Mesenchymal stem cell (in vitro differentiated cells and primary cell): Measurements from ENCODE around the gene SOX6.

Experiments used
- DNase-seq: peaks from one replicate; pipeline ENCODE4 v3.0.0-alpha.2; 2013
- H2AFZ ChIP-seq: one replicate; pipeline ENCODE4 v1.6.1; 2013; ENCODE audit warnings: low read depth, mild to moderate bottlenecking, control low read depth, inconsistent platforms, low read length, moderate library complexity
- H2AK5ac ChIP-seq: 2 replicates; pipeline ENCODE4 v1.6.1; 2013; ENCODE audit warnings: low read length, moderate library complexity, mild to moderate bottlenecking, inconsistent platforms; ENCODE audit not compliant: severe bottlenecking
- H2BK120ac ChIP-seq: one replicate; pipeline ENCODE4 v1.6.1; 2013; ENCODE audit warnings: low read depth, mild to moderate bottlenecking, inconsistent platforms, low read length, moderate library complexity
- H2BK12ac ChIP-seq, 2 experiments: one replicate each; pipeline ENCODE4 v1.6.1; 2013; ENCODE audit warnings: inconsistent platforms in 2 of 2, low read length in 2 of 2, mild to moderate bottlenecking in 2 of 2, moderate library complexity in 2 of 2, control low read depth in 1 of 2
- H2BK15ac ChIP-seq: one replicate; pipeline ENCODE4 v1.6.1; 2013; ENCODE audit warnings: mild to moderate bottlenecking, low read depth, inconsistent platforms; ENCODE audit not compliant: poor library complexity, severe bottlenecking
- H2BK5ac ChIP-seq: 2 replicates; pipeline ENCODE4 v1.6.1; 2013; ENCODE audit warnings: low read depth, mild to moderate bottlenecking, low read length, control low read depth, inconsistent platforms; ENCODE audit not compliant: poor library complexity, severe bottlenecking
- H3K14ac ChIP-seq, 2 experiments: one replicate each; pipeline ENCODE4 v1.6.1; 2013; ENCODE audit warnings: inconsistent platforms in 2 of 2, low read length in 2 of 2, control low read depth in 1 of 2, mild to moderate bottlenecking in 1 of 2, moderate library complexity in 1 of 2
- H3K18ac ChIP-seq, 2 experiments: one replicate each; pipeline ENCODE4 v1.6.1; 2013; ENCODE audit warnings: inconsistent platforms in 2 of 2, low read length in 2 of 2, control low read depth in 1 of 2, low read depth in 1 of 2, mild to moderate bottlenecking in 1 of 2
- H3K23ac ChIP-seq, 2 experiments: one replicate each; pipeline ENCODE4 v1.6.1; 2013; ENCODE audit warnings: inconsistent platforms in 2 of 2, low read length in 2 of 2, mild to moderate bottlenecking in 2 of 2, moderate library complexity in 2 of 2, control low read depth in 1 of 2
- H3K27ac ChIP-seq: 2 replicates; pipeline ENCODE4 v1.5.1; 2013; ENCODE audit warnings: mild to moderate bottlenecking, moderate library complexity, low read length, control low read depth, inconsistent platforms; ENCODE audit not compliant: poor library complexity, severe bottlenecking
- H3K27me3 ChIP-seq, 2 experiments: 2 replicates each; pipeline versions ENCODE4 v1.6.1 to v1.7.0; 2013; ENCODE audit warnings: low read length in 2 of 2, mild to moderate bottlenecking in 2 of 2, moderate library complexity in 2 of 2, control low read depth in 1 of 2, inconsistent platforms in 1 of 2; ENCODE audit not compliant: control insufficient read depth in 1 of 2, insufficient read depth in 1 of 2
- H3K36me3 ChIP-seq, 2 experiments: 2 replicates each; pipeline versions ENCODE4 v1.6.1 to v1.7.0; 2013; ENCODE audit warnings: low read length in 2 of 2, control low read depth in 1 of 2, inconsistent platforms in 1 of 2, low read depth in 1 of 2, mild to moderate bottlenecking in 1 of 2; ENCODE audit not compliant: insufficient read depth in 2 of 2, control insufficient read depth in 1 of 2
- H3K4ac ChIP-seq, 2 experiments: one replicate each; pipeline ENCODE4 v1.6.1; 2013; ENCODE audit warnings: inconsistent platforms in 2 of 2, low read length in 2 of 2, mild to moderate bottlenecking in 2 of 2, moderate library complexity in 2 of 2, control low read depth in 1 of 2, low read depth in 1 of 2
- H3K4me1 ChIP-seq: 2 replicates; pipeline ENCODE4 v1.6.1; 2013; ENCODE audit warnings: low read depth, low read length, control low read depth; ENCODE audit not compliant: control insufficient read depth, insufficient read depth
- H3K4me2 ChIP-seq: 2 replicates; pipeline ENCODE4 v1.6.1; 2013; ENCODE audit warnings: low read length, mild to moderate bottlenecking, inconsistent platforms; ENCODE audit not compliant: poor library complexity, severe bottlenecking
- H3K4me3 ChIP-seq, 2 experiments: 2 replicates each; pipeline versions ENCODE4 v1.5.1 to v1.7.0; 2013; ENCODE audit warnings: low read length in 2 of 2, mild to moderate bottlenecking in 2 of 2, control low read depth in 1 of 2, low read depth in 1 of 2; ENCODE audit not compliant: insufficient read depth in 1 of 2
- H3K79me1 ChIP-seq: replicated peaks from 2 replicates; pipeline ENCODE4 v1.6.1; 2013; ENCODE audit warnings: mild to moderate bottlenecking, control low read depth, low read length, inconsistent platforms; ENCODE audit not compliant: poor library complexity, severe bottlenecking
- H3K9ac ChIP-seq: 2 replicates; pipeline ENCODE4 v1.7.0; 2013; ENCODE audit warnings: mild to moderate bottlenecking, low read length, moderate library complexity
- H3K9me3 ChIP-seq: 2 replicates; pipeline ENCODE4 v1.7.0; 2013; ENCODE audit warnings: mild to moderate bottlenecking, low read length; ENCODE audit not compliant: control insufficient read depth
- H4K8ac ChIP-seq: one replicate; pipeline ENCODE4 v1.6.1; 2013; ENCODE audit warnings: inconsistent platforms, mild to moderate bottlenecking, low read length, moderate library complexity
- H4K91ac ChIP-seq: one replicate; pipeline ENCODE4 v1.6.1; 2013; ENCODE audit warnings: mild to moderate bottlenecking, low read length, inconsistent platforms
- WGBS: methylation state at CpG from one replicate; pipeline ENCODE4 v1.1.7; 2013; ENCODE audit warnings: mixed read lengths; 5-methylcytosine and 5-hydroxymethylcytosine counted together

SOX6 gene

GRCh38 chr11:16114978-16115871 is 241.1 kb downstream of the SOX6 start:
- WGBS, result no CpG with 5 or more reads among the region's 1 CpG
- Histone ChIP-seq H3K27me3 (no peaks in the 10 kb centered on the region), H2BK5ac (no peak overlapping the region), H3K36me3 (peaks cover 0 to 5% of the 10 kb centered on the region in 2 experiments), H3K9me3 (no peaks in the 10 kb centered on the region), H4K8ac (no peak overlapping the region), H3K9ac (no peak overlapping the region), H2AFZ (no peak overlapping the region), H3K18ac (no peak overlapping the region), H3K27ac (no peak overlapping the region), H2BK120ac (no peak overlapping the region), H3K23ac (no peak overlapping the region), H3K4me3 (no peak overlapping the region), H2AK5ac (no peak overlapping the region), H2BK12ac (no peak overlapping the region), H3K4me1 (no peaks in the 10 kb centered on the region), H2BK15ac (no peak overlapping the region), H3K79me1 (no peaks in the 10 kb centered on the region), H4K91ac (no peak overlapping the region), H3K14ac (no peak overlapping the region), H3K4me2 (no peak overlapping the region), H3K4ac (no peak overlapping the region)
- DNase-seq, result no peak

GRCh38 chr11:16114431-16114830 is 241.9 kb downstream of the SOX6 start:
- Histone ChIP-seq H3K18ac (no peak overlapping the region), H3K9ac (no peak overlapping the region), H2AK5ac (no peak overlapping the region), H3K9me3 (no peaks in the 10 kb centered on the region), H3K36me3 (peaks cover 0 to 5% of the 10 kb centered on the region in 2 experiments), H2AFZ (no peak overlapping the region), H4K8ac (no peak overlapping the region), H3K4me1 (no peaks in the 10 kb centered on the region), H2BK5ac (no peak overlapping the region), H2BK15ac (no peak overlapping the region), H3K4me2 (no peak overlapping the region), H3K27me3 (no peaks in the 10 kb centered on the region), H2BK120ac (no peak overlapping the region), H3K79me1 (no peaks in the 10 kb centered on the region), H3K23ac (no peak overlapping the region), H3K4me3 (no peak overlapping the region), H3K27ac (no peak overlapping the region), H3K14ac (no peak overlapping the region), H2BK12ac (no peak overlapping the region), H4K91ac (no peak overlapping the region), H3K4ac (no peak overlapping the region)
- WGBS, result 93% methylated on average over 1 of the region's 2 CpGs
- DNase-seq, result no peak

- Histone ChIP-seq H2BK5ac (no peak overlapping the region), H3K4me2 (no peak overlapping the region), H3K79me1 (no peaks in the 10 kb centered on the region), H2BK12ac (no peak overlapping the region), H3K4ac (no peak overlapping the region), H2AK5ac (no peak overlapping the region), H2BK120ac (no peak overlapping the region), H3K27ac (no peak overlapping the region), H3K18ac (no peak overlapping the region), H3K23ac (no peak overlapping the region), H3K27me3 (no peaks in the 10 kb centered on the region), H3K9ac (no peak overlapping the region), H3K4me1 (no peaks in the 10 kb centered on the region), H3K9me3 (no peaks in the 10 kb centered on the region), H3K14ac (no peak overlapping the region), H2AFZ (no peak overlapping the region), H4K8ac (no peak overlapping the region), H2BK15ac (no peak overlapping the region), H3K4me3 (no peak overlapping the region), H4K91ac (no peak overlapping the region), H3K36me3 (peaks cover 0 to 2% of the 10 kb centered on the region in 2 experiments)
- DNase-seq, result no peak
- WGBS, result 96% methylated on average over 2 of the region's 2 CpGs
Measured at GRCh38 chr11:16111690-16112089, 244.7 kb downstream of the SOX6 start.

GRCh38 chr11:16110886-16111285 is 245.5 kb downstream of the SOX6 start:
- Histone ChIP-seq H4K91ac (no peak overlapping the region), H2BK5ac (no peak overlapping the region), H3K4ac (no peak overlapping the region), H3K27me3 (no peaks in the 10 kb centered on the region), H2BK15ac (no peak overlapping the region), H3K9me3 (peaks cover 3% of the 10 kb centered on the region), H3K9ac (no peak overlapping the region), H3K4me1 (no peaks in the 10 kb centered on the region), H2AFZ (no peak overlapping the region), H2AK5ac (no peak overlapping the region), H4K8ac (no peak overlapping the region), H3K36me3 (no peaks in the 10 kb centered on the region), H2BK120ac (no peak overlapping the region), H3K27ac (no peak overlapping the region), H3K4me2 (no peak overlapping the region), H3K18ac (no peak overlapping the region), H3K4me3 (no peak overlapping the region), H3K23ac (no peak overlapping the region), H3K79me1 (no peaks in the 10 kb centered on the region), H3K14ac (no peak overlapping the region), H2BK12ac (no peak overlapping the region)
- WGBS, result no CpG with 5 or more reads among the region's 2 CpGs
- no peak for DNase-seq
